ENCODE data around the gene MT1X.
A peak's percentile ranks its signal among the peaks of the same experiment; 100 is the strongest.

Gene MT1X

GRCh38 chr16:56681939-56682702, at the start of gene MT1X:
MT1X (plus strand) TSS chr16:56682470; CDS start chr16:56682541, 71 bp downstream.
- DNase-seq (ENCODE audit: low read depth), result peak; percentile 24

- no peak for DNase-seq (ENCODE audit: low read depth)
These were observed 49.4 kb upstream of the MT1X start for GRCh38 chr16:56632848-56633365.

GRCh38 chr16:56633535-56633934, 48.7 kb upstream of the MT1X start:
- no peak for DNase-seq (ENCODE audit: low read depth)

- DNase-seq (ENCODE audit: low read depth), result no peak
These were observed 47.4 kb upstream of the MT1X start for GRCh38 chr16:56634715-56635440.

- no peak for DNase-seq (ENCODE audit: low read depth)
These were observed 46.8 kb upstream of the MT1X start for GRCh38 chr16:56635441-56635967.

- no peak for DNase-seq (ENCODE audit: low read depth)
These were observed 45.5 kb upstream of the MT1X start for GRCh38 chr16:56636616-56637413.

- DNase-seq (ENCODE audit: low read depth), result no peak
These were observed 44.2 kb upstream of the MT1X start, which contains the start of gene MT1A for GRCh38 chr16:56637814-56638750. MT1A (plus strand) TSS chr16:56638666; CDS start chr16:56638739, 73 bp downstream.

- DNase-seq (ENCODE audit: low read depth), result no peak
These were observed 43.2 kb upstream of the MT1X start for GRCh38 chr16:56639045-56639444.

GRCh38 chr16:56640076-56640475, 42.2 kb upstream of the MT1X start:
- DNase-seq (ENCODE audit: low read depth), result no peak

GRCh38 chr16:56641166-56641565, 41.1 kb upstream of the MT1X start:
- DNase-seq (ENCODE audit: low read depth), result no peak

- no peak for DNase-seq (ENCODE audit: low read depth)
These were observed 39.0 kb upstream of the MT1X start for GRCh38 chr16:56643080-56643778.

- DNase-seq (ENCODE audit: low read depth), result no peak
These were observed 38.4 kb upstream of the MT1X start for GRCh38 chr16:56643833-56644232.

GRCh38 chr16:56645311-56645710, 37.0 kb upstream of the MT1X start:
- DNase-seq (ENCODE audit: low read depth), result no peak

- no peak for DNase-seq (ENCODE audit: low read depth)
These were observed 36.4 kb upstream of the MT1X start for GRCh38 chr16:56645838-56646237.

- DNase-seq (ENCODE audit: low read depth), result no peak
These were observed 34.4 kb upstream of the MT1X start for GRCh38 chr16:56647641-56648431.

GRCh38 chr16:56649271-56649670, 33.0 kb upstream of the MT1X start:
- DNase-seq (ENCODE audit: low read depth), result no peak

- no peak for DNase-seq (ENCODE audit: low read depth)
These were observed 32.5 kb upstream of the MT1X start for GRCh38 chr16:56649820-56650219.

- no peak for DNase-seq (ENCODE audit: low read depth)
These were observed 30.7 kb upstream of the MT1X start, which contains the start of gene MT1B for GRCh38 chr16:56651586-56651985. MT1B (plus strand) TSS chr16:56651886; CDS start chr16:56651954, 68 bp downstream.

GRCh38 chr16:56652600-56652999, 29.7 kb upstream of the MT1X start:
- no peak for DNase-seq (ENCODE audit: low read depth)

Data from non-pigmented ciliary epithelial cell (primary cell).